ENCODE results near the gene LGALS3BP. TPM values are rescaled to one million over a fixed set of nuclear protein-coding genes. Genes with fewer than 3 reads are reported as not detected.

The LGALS3BP gene
- total and polyA plus RNA-seq, 5 experiments from 2014 or later, result 50.5 to 90.6 (median 54.4) TPM

GRCh38 chr17:78981010-78981888 lies 1.5 kb upstream of the LGALS3BP start:
- DNase-seq (no peak), ATAC-seq (no peak)
- Mint-ChIP-seq H3K36me3 (peaks cover 0 to 3% (median 0%) of the 10 kb centered on the region in 3 donors), H3K4me1 (peaks cover 7 to 35% (median 21%) of the 10 kb centered on the region in 4 donors), H3K9me3 (no peaks in the 10 kb centered on the region), H3K27ac (peak overlapping the region in 3 of 10 donors; percentile 27 to 48 (median 46)), H3K4me3 (peak overlapping the region in 1 of 10 donors; percentile 38), H3K27me3 (no peaks in the 10 kb centered on the region)
- POLR2A ChIA-PET, result interaction anchor here (1.2 kb wide), 1 partner anchor 29 kb away, joined by 4 read pairs; the partner anchor contains the start of gene CANT1

DNA sequence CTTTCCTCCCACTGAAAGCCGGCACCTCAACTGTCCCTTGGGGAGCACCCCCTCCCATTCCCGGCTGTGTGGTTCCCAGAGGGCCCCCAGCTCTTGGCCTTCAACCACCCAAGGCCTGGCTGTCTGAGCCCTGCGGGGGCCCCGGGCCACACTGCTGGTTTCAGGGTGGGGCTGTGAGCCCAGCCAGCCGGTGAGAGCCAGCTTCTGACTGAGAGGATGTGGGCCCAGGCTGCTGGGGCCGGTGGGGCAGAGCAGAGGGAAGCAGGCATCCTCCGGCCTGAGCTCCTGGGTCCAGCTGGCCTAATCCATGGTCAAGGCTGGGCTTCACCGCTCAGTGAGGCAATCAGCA lies 875 bp upstream of the LGALS3BP start:
- no peak for ATAC-seq
- peaks cover 0 to 9% (median 0%) of the 10 kb centered on the region in 3 donors for H3K36me3 Mint-ChIP-seq
- POLR2A ChIA-PET, result interaction anchor here (1.2 kb wide), 1 partner anchor 29 kb away, joined by 4 read pairs; the partner anchor contains the start of gene CANT1
- no peaks in the 10 kb centered on the region for H3K27me3 Mint-ChIP-seq
- no peak for DNase-seq
- peak overlapping the region in 6 of 10 donors; percentile 37 to 97 (median 88) for H3K27ac Mint-ChIP-seq
- H3K4me3 Mint-ChIP-seq, result peak overlapping the region in 2 of 10 donors; percentile 38 to 72
- peaks cover 7 to 32% (median 18%) of the 10 kb centered on the region in 4 donors for H3K4me1 Mint-ChIP-seq
- H3K9me3 Mint-ChIP-seq, result no peaks in the 10 kb centered on the region

GRCh38 chr17:78977997-78978973 lies 1.4 kb downstream of the LGALS3BP start:
- H3K27me3 Mint-ChIP-seq, result no peaks in the 10 kb centered on the region
- peaks cover 7 to 32% (median 20%) of the 10 kb centered on the region in 4 donors for H3K4me1 Mint-ChIP-seq
- H3K27ac Mint-ChIP-seq, result peak overlapping the region in 7 of 10 donors; percentile 13 to 97 (median 72)
- POLR2A ChIA-PET, result interaction anchor here (1.2 kb wide), 1 partner anchor 96 kb away, joined by 3 read pairs; the partner anchor contains the start of gene ENGASE
- no peaks in the 10 kb centered on the region for H3K9me3 Mint-ChIP-seq
- ATAC-seq (no peak), DNase-seq (no peak)
- peaks cover 0 to 9% (median 0%) of the 10 kb centered on the region in 3 donors for H3K36me3 Mint-ChIP-seq
- H3K4me3 Mint-ChIP-seq, result peak overlapping the region; percentile 71 to 91 (median 81)

DNA sequence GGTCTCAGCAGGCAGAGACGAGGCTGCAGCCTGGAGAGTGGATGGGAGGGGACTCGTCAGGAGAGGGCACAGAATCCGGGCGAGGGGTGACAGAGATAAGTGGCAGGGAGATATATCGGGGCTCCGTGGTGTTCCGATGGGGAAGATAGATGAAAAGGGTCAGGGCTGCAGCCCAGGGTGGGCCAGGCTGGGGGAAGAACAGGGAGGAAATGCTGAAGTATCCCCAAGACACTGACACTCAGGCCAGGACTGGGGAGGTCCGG lies 2.1 kb downstream of the LGALS3BP start:
- DNase-seq, result no peak
- peaks cover 7 to 32% (median 20%) of the 10 kb centered on the region in 4 donors for H3K4me1 Mint-ChIP-seq
- H3K4me3 Mint-ChIP-seq, result peak overlapping the region in 8 of 10 donors; percentile 17 to 71 (median 54)
- no peak for ATAC-seq
- POLR2A ChIA-PET, result no interaction called here
- peaks cover 0 to 9% (median 0%) of the 10 kb centered on the region in 3 donors for H3K36me3 Mint-ChIP-seq
- no peaks in the 10 kb centered on the region for H3K27me3 Mint-ChIP-seq
- peak overlapping the region in 7 of 10 donors; percentile 41 to 86 (median 80) for H3K27ac Mint-ChIP-seq
- H3K9me3 Mint-ChIP-seq, result no peaks in the 10 kb centered on the region

- POLR2A ChIA-PET, result no interaction called here
- H3K27ac Mint-ChIP-seq, result peak overlapping the region in 7 of 10 donors; percentile 41 to 86 (median 80)
Measured at GRCh38 chr17:78976907-78977680, 2.6 kb downstream of the LGALS3BP start.

GRCh38 chr17:78974635-78975591 lies 4.8 kb downstream of the LGALS3BP start:
- ATAC-seq (no peak), DNase-seq (no peak)
- Mint-ChIP-seq H3K9me3 (no peaks in the 10 kb centered on the region), H3K27me3 (no peaks in the 10 kb centered on the region), H3K36me3 (peaks cover 0 to 12% (median 0%) of the 10 kb centered on the region in 3 donors), H3K27ac (peak overlapping the region in 4 of 10 donors; percentile 8 to 86 (median 42)), H3K4me1 (peaks cover 16 to 43% (median 25%) of the 10 kb centered on the region in 4 donors), H3K4me3 (no peak overlapping the region)
- POLR2A ChIA-PET, result no interaction called here

More at GRCh38 chr17:78976907-78977680, 2.6 kb downstream of the LGALS3BP start:
- no peak for DNase-seq
- Mint-ChIP-seq H3K27me3 (no peaks in the 10 kb centered on the region), H3K4me1 (peaks cover 8 to 32% (median 20%) of the 10 kb centered on the region in 4 donors), H3K4me3 (peak overlapping the region; percentile 12 to 71 (median 52)), H3K9me3 (no peaks in the 10 kb centered on the region), H3K36me3 (peaks cover 0 to 9% (median 0%) of the 10 kb centered on the region in 3 donors)
- ATAC-seq, result no peak

DNA sequence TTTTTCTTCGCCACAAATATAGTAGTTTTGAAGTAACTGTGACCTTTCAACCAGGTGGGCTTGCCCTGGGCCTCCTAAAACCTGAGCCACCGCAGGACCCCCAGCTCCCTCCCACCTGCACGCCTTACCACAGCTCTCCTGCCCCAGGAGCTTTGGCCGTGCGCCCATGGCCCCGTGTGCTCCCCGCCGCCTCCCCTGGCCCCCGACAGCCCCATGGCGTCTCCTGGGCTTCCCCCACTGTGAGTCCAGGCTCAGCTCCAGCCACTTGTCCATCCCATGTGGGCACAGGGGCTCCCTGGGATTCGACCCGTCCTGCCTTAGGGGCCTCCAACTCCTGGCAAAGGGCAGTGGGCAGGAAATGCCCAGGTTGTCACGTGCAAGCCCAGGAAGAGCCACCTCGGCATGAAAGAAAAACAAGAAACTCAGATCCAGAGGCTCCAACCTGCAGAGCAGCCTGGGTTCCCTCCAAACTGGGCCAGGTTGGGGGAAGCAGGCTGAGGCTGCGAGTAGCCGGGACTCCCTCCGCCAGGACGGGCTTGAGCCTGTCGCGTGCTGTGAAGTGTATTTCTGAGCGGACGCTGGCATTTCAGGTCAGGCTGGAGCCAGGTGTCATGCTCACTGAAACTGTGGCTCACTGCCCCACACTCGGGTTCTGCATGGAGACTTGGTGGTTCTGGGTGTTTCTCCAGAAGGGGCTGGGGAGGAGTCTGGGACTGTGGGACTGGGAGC lies 5.8 kb downstream of the LGALS3BP start:
- ATAC-seq, result no peak
- Mint-ChIP-seq H3K27me3 (no peaks in the 10 kb centered on the region), H3K4me1 (peaks cover 16 to 39% (median 24%) of the 10 kb centered on the region in 4 donors), H3K27ac (peak overlapping the region in 1 of 10 donors; percentile 11), H3K36me3 (peaks cover 0 to 12% (median 0%) of the 10 kb centered on the region in 3 donors), H3K4me3 (no peak overlapping the region), H3K9me3 (no peaks in the 10 kb centered on the region)
- POLR2A ChIA-PET, result no interaction called here
- DNase-seq, result no peak

DNA sequence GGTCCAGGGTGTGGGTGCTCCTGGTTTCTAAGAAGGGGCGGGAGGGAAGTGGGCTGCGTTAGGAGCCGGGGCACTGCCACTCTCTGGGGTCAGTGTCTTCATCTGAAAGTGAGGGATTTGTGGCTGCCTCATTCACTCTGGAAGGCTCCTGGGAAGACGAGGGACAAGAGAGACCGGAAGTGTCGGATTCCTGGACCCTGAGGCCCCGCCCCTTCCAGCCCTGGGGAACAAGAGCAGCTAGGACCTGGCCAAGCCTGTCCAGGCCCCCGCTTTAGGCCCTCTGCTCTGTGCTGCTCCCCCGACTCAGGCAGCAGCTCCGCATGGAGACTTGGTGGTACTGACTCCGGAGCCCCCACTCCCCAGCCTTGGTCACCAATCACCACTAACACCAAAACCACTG lies 6.5 kb downstream of the LGALS3BP start:
- no peaks in the 10 kb centered on the region for H3K27me3 Mint-ChIP-seq
- H3K4me3 Mint-ChIP-seq, result no peak overlapping the region
- H3K36me3 Mint-ChIP-seq, result peaks cover 0 to 12% (median 0%) of the 10 kb centered on the region in 3 donors
- POLR2A ChIA-PET, result no interaction called here
- no peak for DNase-seq
- H3K4me1 Mint-ChIP-seq, result peaks cover 16 to 33% (median 23%) of the 10 kb centered on the region in 4 donors
- H3K27ac Mint-ChIP-seq, result no peak overlapping the region
- ATAC-seq, result no peak
- no peaks in the 10 kb centered on the region for H3K9me3 Mint-ChIP-seq

DNA sequence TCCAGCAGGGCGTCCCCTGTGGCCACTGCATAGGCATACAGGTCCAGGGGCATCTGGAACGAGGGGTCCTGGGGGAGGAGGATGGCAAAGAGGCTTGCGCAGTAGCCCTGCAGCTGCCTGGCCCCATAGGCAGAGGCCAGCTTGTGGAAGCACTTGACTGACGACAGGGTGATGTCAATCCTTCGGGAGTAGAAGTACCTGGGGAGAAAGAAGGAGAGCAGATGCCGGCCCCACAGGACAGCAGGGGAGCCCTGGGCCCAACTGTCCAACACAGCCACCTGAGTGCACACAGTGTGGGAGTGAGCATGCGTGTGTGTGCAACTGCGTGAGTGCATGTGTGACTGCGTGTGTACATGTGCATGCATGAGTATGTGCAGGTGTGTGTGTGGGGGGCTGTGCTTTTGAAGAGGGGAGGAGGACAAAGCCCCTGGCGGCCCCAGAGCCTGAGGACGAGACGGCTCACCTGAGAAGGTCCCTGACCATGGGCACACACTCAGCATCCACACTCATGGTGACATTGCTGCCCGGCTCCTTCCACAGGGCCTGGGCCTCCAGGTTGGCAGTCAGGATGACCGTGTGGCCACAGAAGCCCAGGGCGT lies 7.1 kb downstream of the LGALS3BP start:
- peaks cover 15 to 27% (median 21%) of the 10 kb centered on the region in 4 donors for H3K4me1 Mint-ChIP-seq
- H3K27ac Mint-ChIP-seq, result no peak overlapping the region
- DNase-seq (no peak), ATAC-seq (no peak)
- no peaks in the 10 kb centered on the region for H3K27me3 Mint-ChIP-seq
- H3K4me3 Mint-ChIP-seq, result no peak overlapping the region
- H3K36me3 Mint-ChIP-seq, result peaks cover 0 to 12% (median 0%) of the 10 kb centered on the region in 3 donors
- POLR2A ChIA-PET, result no interaction called here
- no peaks in the 10 kb centered on the region for H3K9me3 Mint-ChIP-seq

GRCh38 chr17:78971756-78972506 lies 7.8 kb downstream of the LGALS3BP start:
- Mint-ChIP-seq H3K36me3 (peaks cover 0 to 14% (median 0%) of the 10 kb centered on the region in 3 donors), H3K9me3 (no peaks in the 10 kb centered on the region), H3K27ac (peak overlapping the region in 4 of 10 donors; percentile 27 to 68 (median 57)), H3K4me1 (peaks cover 9 to 23% (median 14%) of the 10 kb centered on the region in 4 donors), H3K4me3 (no peak overlapping the region), H3K27me3 (no peaks in the 10 kb centered on the region)
- DNase-seq (no peak), ATAC-seq (no peak)
- POLR2A ChIA-PET, result interaction anchor here (0.6 to 1.6 kb wide), 2 partner anchors 48 to 106 kb away, joined by 7 to 11 read pairs; no protein-coding TSS in a partner anchor
